ENCODE data around the gene ANKZF1.
"Not testable (repeated sequence)": the region's sequence is repeated elsewhere in the genome, so short reads cannot be mapped to it uniquely, and the experiment has no call there.

Gene ANKZF1, protein sequence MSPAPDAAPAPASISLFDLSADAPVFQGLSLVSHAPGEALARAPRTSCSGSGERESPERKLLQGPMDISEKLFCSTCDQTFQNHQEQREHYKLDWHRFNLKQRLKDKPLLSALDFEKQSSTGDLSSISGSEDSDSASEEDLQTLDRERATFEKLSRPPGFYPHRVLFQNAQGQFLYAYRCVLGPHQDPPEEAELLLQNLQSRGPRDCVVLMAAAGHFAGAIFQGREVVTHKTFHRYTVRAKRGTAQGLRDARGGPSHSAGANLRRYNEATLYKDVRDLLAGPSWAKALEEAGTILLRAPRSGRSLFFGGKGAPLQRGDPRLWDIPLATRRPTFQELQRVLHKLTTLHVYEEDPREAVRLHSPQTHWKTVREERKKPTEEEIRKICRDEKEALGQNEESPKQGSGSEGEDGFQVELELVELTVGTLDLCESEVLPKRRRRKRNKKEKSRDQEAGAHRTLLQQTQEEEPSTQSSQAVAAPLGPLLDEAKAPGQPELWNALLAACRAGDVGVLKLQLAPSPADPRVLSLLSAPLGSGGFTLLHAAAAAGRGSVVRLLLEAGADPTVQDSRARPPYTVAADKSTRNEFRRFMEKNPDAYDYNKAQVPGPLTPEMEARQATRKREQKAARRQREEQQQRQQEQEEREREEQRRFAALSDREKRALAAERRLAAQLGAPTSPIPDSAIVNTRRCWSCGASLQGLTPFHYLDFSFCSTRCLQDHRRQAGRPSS

DNA sequence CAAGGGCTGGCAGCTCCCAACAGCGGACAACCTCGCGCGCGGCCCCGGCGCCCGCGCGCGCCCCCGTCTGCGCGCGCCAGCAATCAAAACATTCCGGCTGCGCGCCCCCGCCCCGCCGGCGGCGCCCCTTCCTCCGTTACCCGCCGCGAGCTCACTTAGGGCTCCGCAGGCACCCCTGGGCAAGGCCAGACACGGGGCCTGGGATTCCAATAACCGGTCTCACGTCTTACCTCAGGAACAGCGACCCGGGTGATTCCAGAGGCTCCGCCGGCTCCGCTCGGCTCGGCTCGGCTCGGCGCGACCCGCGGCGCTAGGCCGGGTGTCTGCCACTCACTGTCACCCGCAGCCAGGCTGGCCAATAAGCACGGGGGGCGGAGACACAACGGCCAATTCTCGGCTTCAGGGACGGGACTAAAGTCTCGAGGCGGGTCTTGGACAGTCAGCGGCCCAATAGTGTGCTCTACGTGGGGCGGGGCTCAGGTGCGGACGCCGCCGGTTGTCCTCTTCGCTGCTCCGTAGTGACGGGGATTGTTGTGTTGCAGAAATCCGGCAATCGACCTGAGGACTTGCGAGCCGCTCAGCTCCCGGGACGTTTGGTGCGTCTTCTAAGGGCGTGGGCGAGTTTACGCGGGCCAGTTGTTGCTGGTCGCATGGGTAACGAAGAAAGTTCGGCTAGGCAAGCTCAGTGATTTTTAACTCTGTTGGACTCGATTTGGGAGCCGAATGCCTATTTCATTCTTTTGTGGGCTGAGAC, at the start of gene ANKZF1, which contains the start of gene ATG9A:
Gene ANKZF1 (plus strand): TSS at position 502 of the 754 bp plus-strand sequence. CDS start 452 bp downstream, outside the sequence.
Gene ATG9A (minus strand): TSS at position 332 of the 754 bp plus-strand sequence. CDS start 1,612 bp downstream, outside the sequence.
- peak; percentile 98 for DNase-seq

DNA sequence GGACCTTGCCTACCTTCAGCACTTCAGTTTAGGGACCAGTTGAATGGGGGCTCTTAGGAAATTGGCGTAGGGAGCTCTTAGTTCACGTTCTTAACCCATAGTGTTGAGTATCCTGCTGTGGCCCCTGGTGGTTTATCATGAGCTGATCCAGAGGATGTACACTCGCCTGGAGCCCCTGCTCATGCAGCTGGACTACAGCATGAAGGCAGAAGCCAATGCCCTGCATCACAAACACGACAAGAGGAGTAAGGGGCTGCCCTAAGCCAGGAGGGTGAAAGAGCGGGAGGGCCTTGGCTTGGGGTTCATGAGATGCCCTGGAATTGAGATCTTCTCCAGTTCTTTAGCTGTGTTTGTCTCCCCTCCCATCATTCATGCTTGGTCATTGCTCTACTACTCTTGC, 48.6 kb upstream of the ANKZF1 start:
- DNase-seq = no peak

DNA sequence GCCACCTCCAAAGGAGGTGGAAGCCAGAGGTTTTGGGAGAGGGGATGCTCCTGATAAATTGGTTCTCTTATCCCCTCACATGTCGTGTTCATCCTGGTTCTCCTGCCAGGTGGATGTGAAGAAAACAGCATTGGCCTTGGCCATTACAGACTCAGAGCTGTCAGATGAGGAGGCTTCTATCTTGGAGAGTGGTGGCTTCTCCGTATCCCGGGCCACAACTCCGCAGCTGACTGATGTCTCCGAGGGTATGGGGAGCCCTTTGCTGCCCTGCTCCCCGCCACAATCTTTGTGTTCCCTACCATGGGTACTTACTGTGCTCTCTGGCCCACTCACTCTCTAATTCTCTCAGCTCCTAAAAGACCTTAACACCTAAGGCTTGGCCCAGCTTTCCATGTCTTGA, 48.1 kb upstream of the ANKZF1 start:
- no peak for DNase-seq

DNA sequence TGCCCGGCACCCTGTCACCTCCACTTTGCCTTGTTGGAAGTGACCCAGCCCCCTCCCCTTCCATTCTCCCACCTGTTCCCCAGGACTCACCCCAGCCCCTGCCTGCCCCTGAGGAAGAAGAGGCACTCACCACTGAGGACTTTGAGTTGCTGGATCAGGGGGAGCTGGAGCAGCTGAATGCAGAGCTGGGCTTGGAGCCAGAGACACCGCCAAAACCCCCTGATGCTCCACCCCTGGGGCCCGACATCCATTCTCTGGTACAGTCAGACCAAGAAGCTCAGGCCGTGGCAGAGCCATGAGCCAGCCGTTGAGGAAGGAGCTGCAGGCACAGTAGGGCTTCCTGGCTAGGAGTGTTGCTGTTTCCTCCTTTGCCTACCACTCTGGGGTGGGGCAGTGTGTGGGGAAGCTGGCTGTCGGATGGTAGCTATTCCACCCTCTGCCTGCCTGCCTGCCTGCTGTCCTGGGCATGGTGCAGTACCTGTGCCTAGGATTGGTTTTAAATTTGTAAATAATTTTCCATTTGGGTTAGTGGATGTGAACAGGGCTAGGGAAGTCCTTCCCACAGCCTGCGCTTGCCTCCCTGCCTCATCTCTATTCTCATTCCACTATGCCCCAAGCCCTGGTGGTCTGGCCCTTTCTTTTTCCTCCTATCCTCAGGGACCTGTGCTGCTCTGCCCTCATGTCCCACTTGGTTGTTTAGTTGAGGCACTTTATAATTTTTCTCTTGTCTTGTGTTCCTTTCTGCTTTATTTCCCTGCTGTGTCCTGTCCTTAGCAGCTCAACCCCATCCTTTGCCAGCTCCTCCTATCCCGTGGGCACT, 47.1 kb upstream of the ANKZF1 start:
- no peak for DNase-seq

DNA sequence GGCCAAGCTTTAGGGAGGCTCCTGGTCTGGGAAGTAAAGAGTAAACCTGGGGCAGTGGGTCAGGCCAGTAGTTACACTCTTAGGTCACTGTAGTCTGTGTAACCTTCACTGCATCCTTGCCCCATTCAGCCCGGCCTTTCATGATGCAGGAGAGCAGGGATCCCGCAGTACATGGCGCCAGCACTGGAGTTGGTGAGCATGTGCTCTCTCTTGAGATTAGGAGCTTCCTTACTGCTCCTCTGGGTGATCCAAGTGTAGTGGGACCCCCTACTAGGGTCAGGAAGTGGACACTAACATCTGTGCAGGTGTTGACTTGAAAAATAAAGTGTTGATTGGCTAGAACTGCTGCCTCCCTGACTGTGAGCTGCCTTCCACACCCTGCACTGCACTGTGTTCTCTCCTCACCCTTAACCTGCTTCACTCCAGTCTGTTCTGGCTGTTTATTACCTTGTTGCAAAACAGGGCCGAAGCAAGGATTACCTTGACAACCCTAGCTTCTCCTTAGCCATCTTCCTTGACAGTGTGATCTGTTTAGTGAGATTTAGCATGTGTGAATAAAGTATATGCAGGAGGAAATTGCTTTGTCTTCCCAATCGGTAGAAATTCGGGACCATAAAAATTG, 46.3 kb upstream of the ANKZF1 start:
- DNase-seq = no peak

DNA sequence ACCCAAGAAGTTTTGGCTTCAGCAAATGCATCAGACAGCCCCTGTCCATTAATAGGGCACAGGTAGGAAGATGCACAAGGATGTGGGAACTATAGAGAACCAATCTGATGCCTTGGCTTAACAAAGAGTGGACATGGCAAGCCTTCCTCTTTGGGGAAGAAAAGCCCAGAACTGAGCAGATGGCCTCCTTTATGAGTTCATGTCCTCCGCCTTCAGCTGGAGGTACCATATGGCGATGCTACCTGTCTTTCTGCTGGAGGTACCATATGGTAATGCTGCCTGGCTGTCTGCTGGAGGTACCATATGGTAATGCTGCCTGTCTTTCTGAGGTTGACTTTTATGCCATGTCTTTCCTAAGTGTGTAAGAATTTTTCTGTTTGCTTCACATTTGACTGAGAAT, 45.5 kb upstream of the ANKZF1 start:
- no peak for DNase-seq

DNA sequence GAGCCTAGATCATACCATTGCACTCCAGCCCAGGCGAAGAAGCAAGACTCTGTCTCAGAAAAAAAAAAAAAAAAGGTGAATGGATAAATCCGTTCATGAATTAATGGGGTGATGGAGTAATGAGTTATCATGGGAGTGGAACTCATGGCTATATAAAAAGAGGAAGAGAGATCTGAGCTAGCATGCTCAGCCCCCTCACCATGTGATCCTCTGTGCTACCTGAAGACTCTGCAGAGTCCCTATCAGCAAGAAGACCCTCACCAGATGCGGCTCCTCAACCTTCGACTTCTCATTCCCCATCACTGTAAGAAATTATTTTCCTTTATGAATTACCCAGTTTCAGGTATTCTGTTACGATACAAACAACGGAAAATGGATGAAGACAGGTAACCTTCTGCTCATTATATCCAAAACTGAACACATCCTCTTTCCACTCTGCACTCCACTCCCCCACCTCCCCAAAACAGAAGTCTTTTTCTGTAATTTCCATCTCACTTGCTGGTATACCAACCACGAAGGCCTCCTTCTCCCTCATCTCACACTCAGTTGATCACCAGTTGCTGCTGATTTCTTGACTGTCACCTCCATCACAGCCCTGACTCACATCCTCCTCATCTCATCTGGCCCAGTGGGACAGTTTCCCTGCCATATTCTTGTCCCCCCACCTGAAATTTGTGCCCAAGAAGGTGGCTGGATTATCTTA, 42.7 kb upstream of the ANKZF1 start:
- DNase-seq = no peak

DNA sequence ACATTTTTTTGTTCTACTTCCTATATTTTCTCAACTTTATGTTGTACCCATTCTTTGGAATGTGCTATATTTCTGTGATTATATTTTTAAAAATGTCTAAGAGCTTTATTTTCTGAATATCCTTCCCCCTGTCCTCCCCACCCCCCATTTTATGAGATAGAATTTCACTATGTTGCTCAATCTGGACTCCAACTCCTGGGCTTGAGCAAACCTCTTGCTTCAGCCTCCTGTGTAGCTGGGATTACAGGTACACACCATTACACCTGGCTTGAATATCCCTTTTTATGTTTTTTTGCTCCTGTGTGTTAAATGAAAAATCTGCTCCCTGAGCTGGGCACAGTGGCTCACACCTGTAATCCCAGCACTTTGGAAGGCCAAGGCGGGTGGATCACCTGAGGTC, 32.2 kb upstream of the ANKZF1 start:
- DNase-seq = no peak

DNA sequence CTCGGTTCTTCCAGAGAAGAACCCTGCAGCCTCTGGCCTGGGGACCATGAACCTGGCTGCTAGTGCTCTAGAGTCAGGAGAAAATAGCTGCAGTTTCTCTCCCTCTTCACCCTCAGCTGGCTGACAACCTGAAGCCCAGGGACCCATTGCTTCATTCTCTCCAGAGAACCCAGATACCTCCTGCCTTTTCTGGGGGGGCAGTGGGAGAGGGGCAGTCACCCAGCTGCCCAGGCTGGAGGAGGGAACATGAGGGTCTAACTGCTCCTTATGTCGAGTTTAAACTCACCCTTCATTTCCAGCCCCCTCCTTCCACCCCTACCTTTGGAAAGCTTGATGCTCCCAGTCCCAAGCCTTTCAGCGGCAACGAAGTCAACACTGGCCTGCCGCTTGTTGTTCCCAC, 30.6 kb upstream of the ANKZF1 start:
- DNase-seq = no peak

DNA sequence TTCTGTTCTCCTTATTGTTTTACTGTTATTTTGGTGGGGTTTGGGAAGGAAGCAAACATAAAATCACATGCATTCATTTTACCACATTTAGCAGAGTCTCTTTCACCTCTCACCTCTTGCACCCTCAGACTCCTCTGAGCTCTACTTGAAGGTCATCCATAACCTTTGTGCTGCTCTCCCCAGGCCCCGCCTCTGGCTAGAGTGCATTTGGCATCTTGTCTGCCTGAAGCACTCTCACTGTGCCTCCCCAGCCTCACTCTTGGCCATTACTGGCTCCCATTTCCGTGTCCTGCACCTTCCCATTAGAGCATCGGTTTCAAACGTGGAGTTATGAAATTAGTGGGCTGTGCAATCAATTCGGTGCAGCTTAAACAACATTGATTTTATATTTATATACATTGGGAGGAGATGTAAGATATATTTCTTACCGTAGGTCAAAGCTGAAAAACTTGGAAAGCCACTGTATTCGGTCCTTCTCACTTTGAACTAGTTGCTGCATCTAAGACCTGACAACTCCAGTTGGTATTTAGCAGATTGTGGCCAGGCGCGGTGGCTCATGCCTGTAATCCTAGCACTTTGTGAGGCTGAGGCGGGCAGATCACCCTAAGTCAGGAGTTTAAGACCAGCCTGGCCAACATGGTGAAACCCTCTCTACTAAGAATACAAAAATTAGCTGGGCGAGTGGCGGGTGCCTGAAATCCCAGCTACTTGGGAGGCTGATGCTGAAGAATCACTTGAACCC, 30.0 kb upstream of the ANKZF1 start:
- no peak for DNase-seq

DNA sequence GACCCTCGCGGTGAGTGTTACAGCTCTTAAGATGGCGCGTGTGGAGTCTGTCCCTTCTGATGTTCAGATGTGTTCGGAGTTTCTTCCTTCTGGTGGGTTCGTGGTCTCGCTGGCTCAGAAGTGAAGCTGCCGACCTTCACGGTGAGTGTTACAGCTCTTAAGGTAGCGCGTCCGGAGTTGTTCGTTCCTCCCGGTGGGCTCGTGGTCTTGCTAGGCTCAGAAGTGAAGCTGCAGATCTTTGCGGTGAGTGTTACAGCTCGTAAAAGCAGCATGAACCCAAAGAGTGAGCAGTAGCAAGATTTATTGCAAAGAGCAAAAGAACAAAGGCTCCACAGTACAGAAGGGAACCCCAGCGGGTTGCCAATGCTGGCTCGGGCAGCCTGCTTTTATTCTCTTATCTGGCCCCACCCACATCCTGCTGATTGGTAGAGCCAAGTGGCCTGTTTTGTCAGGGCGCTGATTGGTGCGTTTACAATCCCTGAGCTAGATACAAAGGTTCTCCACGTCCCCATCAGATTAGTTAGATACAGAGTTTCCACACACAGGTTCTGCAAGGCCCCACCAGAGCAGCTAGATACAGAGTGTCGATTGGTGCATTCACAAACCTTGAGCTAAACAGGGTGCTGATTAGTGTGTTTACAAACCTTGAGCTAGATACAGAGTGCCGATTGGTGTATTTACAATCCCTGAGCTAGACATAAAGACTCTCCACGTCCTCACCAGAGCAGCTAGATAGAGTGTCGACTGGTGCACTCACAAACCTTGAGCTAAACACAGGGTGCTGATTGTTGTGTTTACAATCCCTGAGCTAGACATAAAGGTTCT, 28.9 kb upstream of the ANKZF1 start:
- DNase-seq = not testable (repeated sequence)

DNA sequence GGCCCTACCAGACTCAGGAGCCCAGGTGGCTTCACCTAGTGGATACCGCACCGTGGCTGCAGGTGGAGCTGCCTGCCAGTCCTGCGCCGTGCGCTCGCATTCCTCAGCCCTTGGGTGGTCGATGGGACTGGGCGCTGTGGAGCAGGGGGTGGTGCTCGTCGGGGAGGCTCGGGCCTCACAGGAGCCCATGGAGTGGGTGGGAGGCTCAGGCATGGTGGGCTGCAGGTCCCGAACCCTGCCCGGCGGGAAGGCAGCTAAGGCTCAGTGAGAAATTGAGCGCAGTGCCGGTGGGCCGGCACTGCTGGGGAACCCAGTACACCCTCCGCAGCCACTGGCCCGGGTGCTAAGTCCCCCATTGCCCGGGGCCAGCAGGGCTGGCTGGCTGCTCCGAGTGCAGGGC, 28.3 kb upstream of the ANKZF1 start:
- DNase-seq = not testable (repeated sequence)

DNA sequence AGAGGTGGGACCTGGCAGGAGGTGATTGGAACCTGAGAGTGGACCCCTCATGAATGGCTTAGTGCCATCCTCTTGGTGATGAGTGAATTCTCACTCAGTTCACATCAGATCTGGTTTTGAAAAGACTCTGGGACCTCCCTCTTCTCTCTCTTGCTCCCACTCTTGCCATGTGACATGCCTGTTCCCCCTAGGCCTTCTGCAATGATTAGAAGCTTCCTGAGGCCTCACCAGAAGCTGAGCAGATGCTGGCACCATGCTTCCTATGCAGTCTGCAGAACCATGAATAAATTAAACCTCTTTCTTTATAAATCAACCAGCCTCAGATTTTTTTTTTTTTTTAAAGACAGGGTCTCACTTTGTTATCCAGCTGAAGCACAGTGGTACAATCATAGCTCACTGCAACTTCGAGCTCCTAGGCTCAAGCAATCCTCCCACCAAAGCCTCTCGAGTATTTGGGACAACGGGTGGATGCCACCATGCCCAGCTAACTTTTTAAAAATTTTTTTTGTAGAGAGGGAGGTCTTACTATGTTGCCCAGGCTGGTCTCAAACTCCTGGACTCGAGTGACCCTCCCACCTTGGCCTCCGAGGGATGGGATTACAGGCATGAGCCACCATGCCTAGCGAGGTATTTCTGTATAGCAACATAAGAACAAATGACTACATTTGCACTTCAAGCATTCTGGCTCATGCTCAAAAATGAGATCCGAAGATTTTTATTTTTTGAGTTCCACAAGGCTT, 25.0 kb upstream of the ANKZF1 start:
- DNase-seq = no peak

DNA sequence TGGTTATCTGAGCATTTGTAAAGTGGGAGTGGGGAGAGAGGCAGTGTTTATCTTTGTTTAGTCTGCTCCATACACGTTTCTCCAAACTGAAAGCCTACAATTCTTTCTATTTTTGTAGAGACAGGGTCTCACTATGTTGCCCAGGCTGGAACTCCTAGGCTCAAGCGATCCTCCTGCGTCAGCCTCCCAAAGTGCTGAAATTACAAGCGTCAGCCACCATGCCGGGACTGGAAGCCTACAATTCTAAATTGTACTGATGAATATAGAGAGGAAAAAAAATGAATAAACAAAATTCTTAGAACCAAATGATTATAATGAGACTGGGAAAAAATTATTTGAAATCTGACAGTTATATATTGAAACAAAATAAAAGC, 24.5 kb upstream of the ANKZF1 start:
- DNase-seq = no peak

DNA sequence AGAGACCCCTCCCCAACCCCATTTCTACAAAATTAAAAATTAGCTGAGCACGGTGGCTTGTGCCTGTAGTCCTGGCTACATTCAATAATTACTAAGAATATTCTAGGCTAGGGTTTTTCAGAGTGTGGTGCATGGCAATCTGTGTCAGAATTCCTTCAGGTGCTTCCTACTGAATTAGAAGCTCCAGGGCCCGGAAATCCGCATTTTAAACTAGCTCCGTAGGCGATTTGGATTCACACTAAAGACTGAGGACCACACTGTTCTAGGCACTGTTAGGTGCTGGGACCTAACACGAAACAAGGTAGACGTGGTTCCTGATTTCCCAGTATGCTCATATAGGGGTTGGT, 23.7 kb upstream of the ANKZF1 start:
- no peak for DNase-seq

DNA sequence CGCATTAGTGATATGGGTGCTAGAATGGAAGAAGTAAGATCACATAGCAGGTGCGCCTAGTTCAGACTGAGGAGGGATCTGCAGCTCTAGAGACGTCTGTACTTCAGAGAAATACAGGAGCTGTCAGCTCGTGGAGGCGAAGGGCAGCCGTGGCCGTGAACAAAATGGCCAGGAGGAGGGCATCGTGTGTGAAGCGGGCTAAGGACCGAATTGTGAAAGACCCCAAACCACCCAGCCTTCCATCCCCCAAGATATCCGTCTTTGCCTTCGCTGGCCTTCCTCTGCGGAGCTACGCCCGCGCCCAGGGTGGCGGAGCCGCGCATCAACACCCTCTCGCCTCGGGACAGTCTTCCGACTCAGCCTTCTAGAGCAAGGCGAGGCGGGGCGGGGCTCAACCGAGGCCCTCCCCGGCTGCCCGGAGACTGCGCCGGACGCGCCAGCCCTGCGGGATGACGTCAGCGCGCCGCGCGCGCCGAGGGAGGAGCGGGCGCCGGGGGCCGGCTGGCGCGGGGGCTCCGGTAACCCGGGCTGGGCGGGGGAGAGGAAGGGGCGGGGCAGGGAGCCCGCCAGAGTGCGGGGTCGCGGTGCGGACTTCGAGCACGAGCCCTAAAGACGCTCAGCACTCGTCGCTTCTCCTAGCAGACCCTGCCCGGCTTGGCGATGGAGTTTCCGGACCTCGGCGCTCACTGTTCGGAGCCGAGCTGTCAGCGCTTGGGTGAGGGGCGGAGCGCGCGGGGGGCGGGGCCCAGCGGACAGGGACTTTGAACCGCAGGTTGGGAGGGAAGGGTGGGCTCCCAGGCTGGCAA, 23.1 kb upstream of the ANKZF1 start, which contains the start of gene ZFAND2B:
Gene ZFAND2B (plus strand): TSS at position 455 of the 806 bp plus-strand sequence. CDS start 206 bp downstream, at position 661.
- peak; percentile 90 for DNase-seq

DNA sequence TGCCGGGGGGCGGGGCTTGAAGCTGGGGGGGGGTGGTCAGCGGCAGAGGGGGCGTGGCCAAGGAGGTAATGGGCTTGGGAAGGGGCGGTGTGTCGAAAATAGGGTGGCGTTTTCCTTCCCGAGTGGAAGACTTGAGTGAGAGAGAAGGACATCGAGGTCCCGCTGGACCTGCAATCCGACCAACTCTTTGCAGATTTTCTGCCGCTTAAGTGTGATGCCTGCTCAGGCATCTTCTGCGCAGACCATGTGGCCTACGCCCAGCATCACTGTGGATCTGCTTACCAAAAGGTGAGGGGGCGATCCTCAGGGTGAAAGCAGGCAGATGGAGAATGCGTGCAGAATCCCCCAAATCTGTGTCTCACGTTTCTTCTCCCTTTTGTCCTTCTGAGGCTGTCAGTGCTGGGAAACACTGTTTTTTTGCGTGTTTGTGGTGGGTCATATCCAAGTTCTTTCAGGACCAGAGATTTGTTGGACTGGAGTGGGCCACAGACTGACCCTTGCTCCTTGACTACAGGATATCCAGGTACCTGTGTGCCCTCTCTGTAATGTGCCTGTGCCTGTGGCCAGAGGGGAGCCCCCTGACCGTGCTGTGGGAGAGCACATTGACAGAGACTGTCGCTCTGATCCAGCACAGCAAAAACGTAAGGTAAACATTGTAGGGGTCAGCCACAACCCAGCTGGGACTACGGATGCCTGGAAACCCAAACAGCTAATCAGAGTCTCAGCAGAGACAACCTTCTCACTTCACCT, 22.3 kb upstream of the ANKZF1 start:
- DNase-seq = no peak
